Measurements from ENCODE around the gene ACRBP.
A peak's percentile ranks its signal among the peaks of the same experiment; 100 is the strongest.
"Not testable (repeated sequence)": the region's sequence is repeated elsewhere in the genome, so short reads cannot be mapped to it uniquely, and the experiment has no call there.

The ACRBP gene

DNA sequence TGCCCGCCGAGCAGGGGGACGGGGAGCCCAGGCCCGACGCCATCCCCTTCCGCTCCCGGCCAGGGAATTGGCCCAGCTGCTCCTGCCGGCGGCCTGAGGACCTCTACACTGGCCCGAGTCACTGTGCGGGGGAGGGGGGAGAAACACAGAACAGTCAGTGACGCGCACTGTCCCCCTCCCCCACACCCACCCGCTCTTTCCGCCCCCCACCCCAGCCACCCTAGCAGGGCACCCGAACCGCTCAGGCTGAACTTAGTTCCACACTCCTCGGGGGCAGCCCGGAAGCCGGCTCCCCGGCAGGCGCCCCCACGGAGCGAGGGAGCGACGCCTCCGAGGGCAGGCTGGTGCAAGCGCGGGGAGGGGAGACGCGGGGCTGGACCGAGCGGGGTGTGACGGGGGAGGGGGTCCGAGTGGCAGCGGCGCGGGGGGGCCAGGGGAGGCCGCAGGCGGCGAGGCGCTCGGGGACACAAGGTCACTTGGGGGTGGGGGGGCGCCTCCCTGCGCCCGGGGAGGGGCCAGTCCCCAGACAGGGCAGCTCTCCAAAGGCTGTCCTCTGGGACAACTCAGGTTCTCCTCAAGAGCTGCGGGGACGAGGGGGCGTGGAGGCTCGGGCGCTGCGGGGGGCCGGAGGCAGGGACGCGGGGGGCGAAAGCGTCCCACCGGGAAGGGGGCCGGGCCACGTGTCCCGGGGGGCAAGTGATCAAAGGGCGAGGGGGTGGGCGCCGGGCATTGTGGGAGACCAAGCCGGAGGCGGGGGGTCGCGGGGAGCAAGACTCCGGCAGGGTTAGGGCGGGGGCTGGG lies 40.7 kb downstream of the ACRBP start:
- DNase-seq (ENCODE audit: low spot score) = peak; percentile 59
- TF ChIP-seq, protein P1, sequence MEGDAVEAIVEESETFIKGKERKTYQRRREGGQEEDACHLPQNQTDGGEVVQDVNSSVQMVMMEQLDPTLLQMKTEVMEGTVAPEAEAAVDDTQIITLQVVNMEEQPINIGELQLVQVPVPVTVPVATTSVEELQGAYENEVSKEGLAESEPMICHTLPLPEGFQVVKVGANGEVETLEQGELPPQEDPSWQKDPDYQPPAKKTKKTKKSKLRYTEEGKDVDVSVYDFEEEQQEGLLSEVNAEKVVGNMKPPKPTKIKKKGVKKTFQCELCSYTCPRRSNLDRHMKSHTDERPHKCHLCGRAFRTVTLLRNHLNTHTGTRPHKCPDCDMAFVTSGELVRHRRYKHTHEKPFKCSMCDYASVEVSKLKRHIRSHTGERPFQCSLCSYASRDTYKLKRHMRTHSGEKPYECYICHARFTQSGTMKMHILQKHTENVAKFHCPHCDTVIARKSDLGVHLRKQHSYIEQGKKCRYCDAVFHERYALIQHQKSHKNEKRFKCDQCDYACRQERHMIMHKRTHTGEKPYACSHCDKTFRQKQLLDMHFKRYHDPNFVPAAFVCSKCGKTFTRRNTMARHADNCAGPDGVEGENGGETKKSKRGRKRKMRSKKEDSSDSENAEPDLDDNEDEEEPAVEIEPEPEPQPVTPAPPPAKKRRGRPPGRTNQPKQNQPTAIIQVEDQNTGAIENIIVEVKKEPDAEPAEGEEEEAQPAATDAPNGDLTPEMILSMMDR (IDR thresholded peaks at IDR 0.05; ENCODE audit: extremely low read depth, insufficient read depth, missing control alignments) = no peak
- in situ Hi-C loops (cut with MboI; ENCODE audit: low pct_unique_long_range_greater_than_20kb, low sequenced_read_pairs, unreplicated experiment) = no loop called here

DNA sequence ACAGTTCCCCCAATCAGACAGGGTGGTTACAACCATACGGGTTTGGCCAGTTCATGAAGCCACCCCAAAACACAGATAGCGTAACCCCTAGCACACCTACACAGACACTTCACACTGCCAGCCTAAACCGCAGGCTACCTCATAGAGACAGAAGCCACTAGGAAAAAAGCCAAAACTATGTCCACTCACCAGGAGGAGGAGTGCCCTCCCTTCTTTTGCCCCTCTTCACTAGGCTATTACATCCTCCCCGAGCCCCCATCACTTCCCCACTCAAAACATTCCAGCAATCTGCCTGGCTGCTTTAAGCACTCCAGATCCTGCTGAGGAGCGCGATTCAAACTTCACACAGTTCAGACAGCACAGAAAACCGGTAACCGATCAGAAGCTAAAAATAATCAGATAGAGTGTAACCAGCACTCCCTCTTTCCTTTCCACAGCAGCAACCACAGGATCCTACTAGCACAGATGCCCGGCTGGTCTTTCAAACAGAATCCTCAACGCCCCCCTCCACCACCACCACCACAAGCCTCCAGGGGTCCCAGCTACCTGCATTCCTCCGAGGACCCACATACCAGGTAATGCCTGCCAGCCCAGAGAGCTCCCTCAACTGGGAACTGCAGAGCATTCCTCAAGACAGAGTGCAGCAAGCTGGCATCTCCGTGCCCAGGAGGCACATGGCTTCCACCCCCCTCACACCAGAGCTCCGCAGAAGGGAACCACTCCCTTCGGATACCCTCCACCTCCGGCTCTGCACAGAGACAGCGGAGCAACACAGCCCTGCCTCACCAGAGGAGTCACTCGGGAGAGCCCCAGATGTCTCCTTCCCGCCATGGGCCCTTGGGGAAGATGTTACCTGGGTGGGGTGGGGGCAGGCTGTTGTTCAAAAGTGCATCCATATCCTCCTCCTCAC lies 41.6 kb downstream of the ACRBP start:
- in situ Hi-C loops (cut with MboI; ENCODE audit: low pct_unique_long_range_greater_than_20kb, low sequenced_read_pairs, unreplicated experiment) = no loop called here
- DNase-seq (ENCODE audit: low spot score) = no peak
- TF ChIP-seq, protein P1 (IDR thresholded peaks at IDR 0.05; ENCODE audit: extremely low read depth, insufficient read depth, missing control alignments) = no peak

DNA sequence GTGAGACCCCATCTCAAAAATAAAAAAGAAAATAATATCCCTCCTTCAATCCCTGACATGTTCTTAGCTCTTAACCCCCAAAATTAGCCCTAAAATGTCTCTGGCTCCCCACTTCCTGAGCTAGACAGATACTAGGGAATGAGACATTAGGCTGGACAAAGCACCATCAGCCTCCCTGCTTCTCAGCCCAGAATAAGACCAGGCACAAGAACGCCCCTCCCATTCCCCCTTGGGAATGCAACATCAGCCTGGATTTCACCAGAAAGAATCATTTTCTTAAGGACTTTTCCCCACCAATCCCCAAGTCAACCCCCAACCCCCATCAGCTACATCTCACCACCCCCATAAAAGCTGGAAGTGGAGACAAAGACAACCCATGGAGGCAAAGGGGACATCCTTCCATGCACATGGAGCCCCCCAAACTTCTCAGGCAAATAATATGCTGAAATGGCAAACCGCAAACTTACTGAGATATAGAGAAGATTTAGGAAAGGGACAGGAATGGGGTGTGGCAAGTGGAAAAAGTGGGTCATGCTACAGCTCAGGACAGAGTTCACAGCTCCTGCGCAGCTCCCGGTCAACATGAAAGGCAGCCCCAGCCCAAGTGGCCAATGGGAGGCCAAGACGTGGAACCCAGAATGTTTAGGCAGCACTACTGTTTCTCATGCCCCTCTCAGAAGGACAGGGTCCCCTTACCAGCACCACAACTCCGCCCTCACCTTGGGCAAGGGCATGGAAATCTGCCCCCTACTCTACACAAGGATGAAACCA lies 42.8 kb downstream of the ACRBP start:
- no peak for DNase-seq (ENCODE audit: low spot score)
- TF ChIP-seq, protein P1 (IDR thresholded peaks at IDR 0.05; ENCODE audit: extremely low read depth, insufficient read depth, missing control alignments) = no peak
- in situ Hi-C loops (cut with MboI; ENCODE audit: low pct_unique_long_range_greater_than_20kb, low sequenced_read_pairs, unreplicated experiment) = no loop called here

DNA sequence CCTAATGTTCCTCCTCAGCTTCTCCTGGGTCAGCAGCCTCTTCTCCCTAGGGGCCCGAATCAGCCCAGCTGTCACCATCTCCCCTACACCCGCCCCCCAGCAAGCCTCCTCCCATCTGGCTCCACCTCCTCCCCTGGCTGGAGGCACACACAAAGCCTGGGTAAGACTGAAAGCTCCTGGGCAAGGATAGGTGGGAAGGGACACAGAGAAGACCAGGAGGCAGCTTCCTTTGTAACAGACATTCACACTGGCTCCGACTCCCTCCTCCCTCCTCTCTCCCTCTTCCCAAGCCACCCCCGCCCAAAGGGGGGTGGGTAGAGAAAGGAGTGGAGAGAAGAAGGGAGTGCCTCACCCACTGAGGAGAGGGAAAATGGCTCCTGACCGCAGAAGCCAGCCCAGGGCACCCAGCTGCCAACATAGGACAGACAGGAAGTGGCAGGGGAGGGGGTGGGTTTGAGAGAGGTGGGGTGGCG lies 44.1 kb downstream of the ACRBP start:
- in situ Hi-C loops (cut with MboI; ENCODE audit: low pct_unique_long_range_greater_than_20kb, low sequenced_read_pairs, unreplicated experiment) = no loop called here
- peak; percentile 32 for DNase-seq (ENCODE audit: low spot score)
- TF ChIP-seq, protein P1 (IDR thresholded peaks at IDR 0.05; ENCODE audit: extremely low read depth, insufficient read depth, missing control alignments) = no peak

DNA sequence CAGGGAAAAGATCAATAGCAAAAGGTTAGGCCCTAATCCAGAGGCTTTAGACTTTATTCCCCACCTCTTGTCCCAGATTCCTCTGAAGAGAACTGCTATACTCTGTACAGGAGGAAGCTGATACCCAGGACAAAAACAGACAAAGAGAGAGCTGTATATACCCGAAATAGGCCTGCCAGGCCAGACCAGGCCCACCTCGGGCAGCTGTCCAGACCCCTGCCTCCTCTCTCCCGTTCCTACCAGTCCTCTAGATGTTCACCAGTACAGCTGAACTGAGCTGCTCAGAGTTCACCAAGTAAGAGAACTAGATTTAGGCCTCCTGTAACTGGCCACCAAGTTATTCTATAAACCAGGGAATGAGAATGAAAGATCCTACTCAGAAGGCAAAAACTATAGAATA lies 44.7 kb downstream of the ACRBP start:
- in situ Hi-C loops (cut with MboI; ENCODE audit: low pct_unique_long_range_greater_than_20kb, low sequenced_read_pairs, unreplicated experiment) = no loop called here
- TF ChIP-seq, protein P1 (IDR thresholded peaks at IDR 0.05; ENCODE audit: extremely low read depth, insufficient read depth, missing control alignments) = no peak
- DNase-seq (ENCODE audit: low spot score) = no peak

DNA sequence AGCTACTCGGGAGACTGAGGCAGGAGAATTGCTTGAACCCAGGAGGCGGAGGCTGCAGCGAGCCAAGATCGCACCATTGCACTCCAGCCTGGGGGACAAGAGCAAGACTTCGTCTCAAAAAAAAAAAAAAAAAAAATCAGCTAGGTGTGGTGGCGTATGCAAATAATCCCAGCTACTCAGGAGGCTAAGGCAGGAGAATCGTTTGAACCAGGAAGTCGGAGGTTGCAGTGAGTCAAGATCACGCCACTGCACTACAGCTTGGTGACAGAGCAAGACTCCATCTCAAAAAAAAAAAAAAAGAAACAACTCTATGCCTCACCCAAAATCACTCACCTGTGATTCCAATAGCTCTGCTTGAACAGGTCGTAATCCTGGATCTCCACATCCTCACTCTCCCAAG lies 51.6 kb downstream of the ACRBP start:
- in situ Hi-C loops (cut with MboI; ENCODE audit: low pct_unique_long_range_greater_than_20kb, low sequenced_read_pairs, unreplicated experiment); DNase-seq (ENCODE audit: low spot score): not testable (repeated sequence)
